H1 (cell line): Measurements from ENCODE around the gene PHGDH. TPM values are rescaled to one million over a fixed set of nuclear protein-coding genes. Genes with fewer than 3 reads are reported as not detected.

Experiments
- CTCF ChIA-PET: fragments of 300-600 bp; sonication (Branson Sonifier 250); formaldehyde crosslinking; loops from one replicate; lab custom pipeline; 2021; ENCODE audit not compliant: partially characterized antibody; lab: Charles Lee
- POLR2A ChIA-PET: fragments of 300-600 bp; sonication (Branson Sonifier 250); formaldehyde crosslinking; loops from one replicate; lab custom pipeline; 2021; ENCODE audit warnings: inconsistent platforms; ENCODE audit not compliant: partially characterized antibody; lab: Charles Lee
- DNase-seq, 2 experiments: peaks; one replicate each; pipeline versions ENCODE4 v3.0.0 to v3.0.0-alpha.2; 2010 to 2022; ENCODE audit warnings: low spot score in 2 of 2, low read depth in 1 of 2, mixed read lengths in 1 of 2
- FAIRE-seq: peaks from 2 replicates; lab custom pipeline; 2011; peaks lifted over from hg19 to GRCh38; lab: Jason Lieb, UNC
- H2AFZ ChIP-seq: 2 replicates; pipeline ENCODE4 v1.8.1; 2012; ENCODE audit warnings: low read length, inconsistent platforms
- H2AK5ac ChIP-seq: 2 replicates; pipeline ENCODE4 v1.6.1; 2013; ENCODE audit warnings: low read depth, low read length
- H2BK120ac ChIP-seq: replicated peaks from 2 replicates; pipeline ENCODE3; 2013; ENCODE audit warnings: low read depth, low read length, inconsistent platforms
- H2BK12ac ChIP-seq: 2 replicates; pipeline ENCODE4 v1.6.1; 2013; ENCODE audit warnings: low read depth, low read length
- H2BK15ac ChIP-seq: 2 replicates; pipeline ENCODE4 v1.6.1; 2013; ENCODE audit warnings: low read length
- H2BK20ac ChIP-seq: 2 replicates; pipeline ENCODE4 v1.6.1; 2013; ENCODE audit warnings: low read length
- H2BK5ac ChIP-seq: 2 replicates; pipeline ENCODE4 v1.6.1; 2013; ENCODE audit warnings: low read depth, low read length
- H3K14ac ChIP-seq: 2 replicates; pipeline ENCODE4 v1.6.1; 2013; ENCODE audit warnings: inconsistent platforms; ENCODE audit not compliant: insufficient read length
- H3K18ac ChIP-seq: 2 replicates; pipeline ENCODE4 v1.6.1; 2013; ENCODE audit warnings: low read length; ENCODE audit errors: extremely low read depth
- H3K23ac ChIP-seq: 2 replicates; pipeline ENCODE4 v1.6.1; 2013; ENCODE audit warnings: inconsistent platforms; ENCODE audit not compliant: insufficient read length
- H3K23me2 ChIP-seq: 2 replicates; pipeline ENCODE4 v1.6.1; 2013; ENCODE audit warnings: low read depth, low read length
- H3K27ac ChIP-seq: 2 replicates; pipeline ENCODE4 v1.6.1; 2011; ENCODE audit warnings: low read depth, low read length, inconsistent platforms
- H3K27me3 ChIP-seq, 4 experiments: replicated peaks in 1 of 4; 1 replicate in 1 of 4; 2 replicates in 3 of 4; pipeline versions ENCODE4 v1.6.1 to v1.8.1; 2011 to 2013; ENCODE audit warnings: low read length in 3 of 4, mild to moderate bottlenecking in 3 of 4, inconsistent platforms in 2 of 4, mixed read lengths in 2 of 4, moderate library complexity in 1 of 4; ENCODE audit not compliant: control insufficient read depth in 3 of 4, insufficient read depth in 3 of 4; ENCODE audit errors: extremely low read depth in 1 of 4
- H3K36me3 ChIP-seq, 4 experiments: 2 replicates each; pipeline versions ENCODE4 v1.6.1 to v1.8.1; 2011 to 2013; ENCODE audit warnings: mild to moderate bottlenecking in 4 of 4, low read length in 3 of 4, moderate library complexity in 2 of 4, control low read depth in 1 of 4, inconsistent platforms in 1 of 4; ENCODE audit not compliant: insufficient read depth in 4 of 4, control insufficient read depth in 2 of 4
- H3K4ac ChIP-seq: replicated peaks from 2 replicates; pipeline ENCODE3; 2013; ENCODE audit warnings: low read length, low read depth, mixed read lengths, inconsistent platforms; ENCODE audit not compliant: insufficient read length
- H3K4me1 ChIP-seq, 4 experiments: replicated peaks in 1 of 4; 1 replicate in 1 of 4; 2 replicates in 3 of 4; pipeline versions ENCODE4 v1.6.1 to v1.8.1; 2011 to 2013; ENCODE audit warnings: low read length in 3 of 4, inconsistent platforms in 2 of 4, mixed read lengths in 1 of 4; ENCODE audit not compliant: insufficient read depth in 4 of 4, control insufficient read depth in 3 of 4
- H3K4me2 ChIP-seq, 2 experiments: 2 replicates each; pipeline versions ENCODE4 v1.6.1 to v1.8.1; 2011 to 2013; ENCODE audit warnings: low read depth in 2 of 2, low read length in 2 of 2, control low read depth in 1 of 2, inconsistent platforms in 1 of 2, mild to moderate bottlenecking in 1 of 2; ENCODE audit not compliant: insufficient read depth in 1 of 2
- H3K4me3 ChIP-seq, 4 experiments: fragments of 200-600, 300-600 bp in 1 of 4; sonication (generic), shearing (Covaris generic), sonication (Bioruptor Twin) in 1 of 4; 2 replicates each; pipeline versions ENCODE4 v1.5.1 to v1.8.1; 2011 to 2016; ENCODE audit warnings: low read length in 4 of 4, low read depth in 3 of 4, control low read depth in 2 of 4, inconsistent platforms in 2 of 4, mild to moderate bottlenecking in 2 of 4, mixed read lengths in 1 of 4, moderate library complexity in 1 of 4; ENCODE audit not compliant: insufficient read depth in 2 of 4; ENCODE audit errors: extremely low read depth in 1 of 4
- H3K56ac ChIP-seq: replicated peaks from 2 replicates; pipeline ENCODE3; 2013; ENCODE audit warnings: low read depth, mild to moderate bottlenecking, mixed read lengths, low read length, inconsistent platforms; ENCODE audit not compliant: insufficient read length
- H3K79me1 ChIP-seq: 2 replicates; pipeline ENCODE4 v1.6.1; 2013; ENCODE audit warnings: low read depth, low read length, control low read depth
- H3K79me2 ChIP-seq, 2 experiments: 2 replicates each; pipeline versions ENCODE4 v1.6.1 to v1.8.1; 2012 to 2013; ENCODE audit warnings: low read length in 2 of 2, mild to moderate bottlenecking in 2 of 2, inconsistent platforms in 1 of 2; ENCODE audit not compliant: insufficient read depth in 2 of 2, control insufficient read depth in 1 of 2
- H3K9ac ChIP-seq, 4 experiments: replicated peaks in 1 of 4; 1 replicate in 1 of 4; 2 replicates in 3 of 4; pipeline versions ENCODE4 v1.6.1 to v1.8.1; 2011 to 2013; ENCODE audit warnings: low read depth in 3 of 4, low read length in 3 of 4, control low read depth in 2 of 4, mild to moderate bottlenecking in 2 of 4, moderate library complexity in 2 of 4, inconsistent platforms in 1 of 4; ENCODE audit errors: extremely low read depth in 1 of 4
- H3K9me3 ChIP-seq, 2 experiments: 2 replicates each; pipeline versions ENCODE4 v1.6.1 to v1.8.1; 2012 to 2013; ENCODE audit warnings: mild to moderate bottlenecking in 2 of 2, moderate library complexity in 2 of 2, control low read depth in 1 of 2, inconsistent platforms in 1 of 2, low read depth in 1 of 2, low read length in 1 of 2, mixed read lengths in 1 of 2; ENCODE audit not compliant: insufficient read depth in 2 of 2
- H4K20me1 ChIP-seq, 2 experiments: replicated peaks in 1 of 2; 2 replicates each; pipeline versions ENCODE3 to v1.8.1; 2011 to 2013; ENCODE audit warnings: inconsistent platforms in 2 of 2, low read length in 2 of 2, mild to moderate bottlenecking in 1 of 2; ENCODE audit not compliant: insufficient read depth in 2 of 2, control insufficient read depth in 1 of 2
- H4K5ac ChIP-seq: 2 replicates; pipeline ENCODE4 v1.6.1; 2013; ENCODE audit warnings: low read length, low read depth, mixed read lengths, inconsistent platforms; ENCODE audit not compliant: insufficient read length
- H4K8ac ChIP-seq: 2 replicates; pipeline ENCODE4 v1.8.0; 2013; ENCODE audit warnings: mild to moderate bottlenecking, moderate library complexity, low read length, inconsistent platforms; ENCODE audit not compliant: insufficient read depth; ENCODE audit errors: extremely low read depth
- H4K91ac ChIP-seq: replicated peaks from 2 replicates; pipeline ENCODE3; 2013; ENCODE audit warnings: low read length, mixed read lengths, inconsistent platforms; ENCODE audit not compliant: insufficient read length
- BCL11A ChIP-seq, 2 experiments: IDR thresholded peaks; one replicate each; pipeline ENCODE4 v1.6.1; 2011; ENCODE audit warnings: low read depth in 2 of 2, low read length in 2 of 2, mild to moderate bottlenecking in 2 of 2
- CBX5 ChIP-seq: fragments of 300-800, 300-1000 bp; sonication (generic); IDR thresholded peaks from 2 replicates; pipeline ENCODE4 v1.7.1; 2016; ENCODE audit warnings: antibody characterized with exemption, low read length, low read depth
- CHD1 ChIP-seq: IDR thresholded peaks from 2 replicates; pipeline ENCODE4 v1.6.1; 2012; ENCODE audit warnings: low read depth, low read length, improper control_type of control experiment
- CHD2 ChIP-seq: IDR thresholded peaks from 2 replicates; pipeline ENCODE4 v1.6.1; 2012; ENCODE audit warnings: low read length, improper control_type of control experiment
- CREB1 ChIP-seq: IDR thresholded peaks from 2 replicates; pipeline ENCODE4 v1.6.1; 2012; ENCODE audit warnings: inconsistent platforms
- HDAC6 ChIP-seq: IDR thresholded peaks from one replicate; pipeline ENCODE4 v1.7.1; 2012; ENCODE audit warnings: low read depth, mild to moderate bottlenecking, inconsistent platforms, low read length, moderate library complexity
- KDM5A ChIP-seq: fragments of 200-600 bp; IDR thresholded peaks from 2 replicates; pipeline ENCODE4 v1.7.1; 2012; ENCODE audit warnings: mild to moderate bottlenecking, low read length, inconsistent platforms, mixed read lengths
- PHF8 ChIP-seq: fragments of 200-600 bp; sonication (generic); conservative IDR thresholded peaks from 2 replicates; pipeline ENCODE4 v1.7.1; 2012; ENCODE audit warnings: low read depth, mild to moderate bottlenecking, inconsistent platforms, low read length, moderate library complexity
- RFX5 ChIP-seq: IDR thresholded peaks from 2 replicates; pipeline ENCODE4 v1.6.1; 2011; ENCODE audit warnings: low read depth, low read length, improper control_type of control experiment, borderline replicate concordance
- SP2 ChIP-seq: IDR thresholded peaks from 2 replicates; pipeline ENCODE4 v1.6.1; 2012; ENCODE audit warnings: mild to moderate bottlenecking, low read length, inconsistent platforms
- WGBS, 2 experiments: shearing (Covaris generic) in 1 of 2; methylation state at CpG; one replicate each; pipeline versions ENCODE4 v1.1.6 to v1.1.7; 2013 to 2015; ENCODE audit warnings: low lambda C conversion rate in 2 of 2, mixed read lengths in 2 of 2, inconsistent platforms in 1 of 2, low coverage in 1 of 2, missing lambda C conversion rate in 1 of 2; ENCODE audit not compliant: insufficient replicate concordance in 2 of 2, insufficient coverage in 1 of 2, insufficient read length in 1 of 2; ENCODE audit errors: extremely low coverage in 1 of 2, missing lambda C conversion rate in 1 of 2; 5-methylcytosine and 5-hydroxymethylcytosine counted together
- polyA plus RNA-seq, 7 experiments: library from polyadenylated mRNA; depleted of rRNA in 3 of 7; stranded (reverse) in 5 of 7; unstranded in 2 of 7; fragments of >200 nt in 5 of 7; fragments of 200-250 nt in 2 of 7; gene quantifications; 1 replicate in 5 of 7; 2 replicates in 1 of 7; 4 replicates in 1 of 7; pipeline versions ENCODE4 v1.2.1 to v1.2.3, GENCODE V29; 2011 to 2013; ENCODE audit warnings: missing spikeins in 2 of 7, mixed read lengths in 2 of 7
- total RNA-seq: library from RNA; stranded (reverse); fragmentation: NEBNext Ultra II Directional; extraction: Animal tissue kit (Norgen Biotek cat#: 25700); gene quantifications from 2 replicates; pipeline ENCODE4 v1.2.1, GENCODE V29; 2021

PHGDH gene
- total and polyA plus RNA-seq, 2 of the 8 experiments (the other 6 are each of a cell fraction or from before 2014, with no cell fraction given) = 358 to 687 TPM

DNA sequence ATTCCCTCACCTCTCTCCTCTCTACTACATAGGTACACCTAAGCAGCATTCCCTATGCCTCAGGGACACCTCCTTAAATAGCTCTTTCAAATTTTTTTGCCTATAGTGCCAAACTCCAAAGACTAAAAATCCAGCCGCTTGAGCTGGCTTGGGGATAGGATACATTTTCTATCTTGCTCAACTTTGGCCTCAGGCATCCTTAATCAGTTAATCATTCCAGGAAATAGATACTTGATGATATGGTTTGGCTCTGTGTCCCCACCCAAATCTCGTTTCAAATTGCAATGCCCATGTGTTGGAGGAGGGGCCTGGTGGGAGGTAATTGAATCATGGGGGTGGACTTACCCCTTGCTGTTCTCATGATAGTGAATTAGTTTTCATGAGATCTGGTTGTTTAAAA is 11.4 kb upstream of the PHGDH start:
- FAIRE-seq = no peak
- no peak for TF ChIP-seq PHF8
- TF ChIP-seq RFX5 = no peak
- TF ChIP-seq KDM5A = no peak
- no peak for TF ChIP-seq SP2
- TF ChIP-seq CBX5 = no peak
- TF ChIP-seq HDAC6 = no peak
- no peak for TF ChIP-seq BCL11A (IDR thresholded peaks at IDR 0.05; ENCODE audit: low read depth in 2 of 2, low read length in 2 of 2)
- TF ChIP-seq CREB1 = no peak
- TF ChIP-seq CHD2 = no peak
- no peak for TF ChIP-seq CHD1

More for the DNA sequence above, 11.4 kb upstream of the PHGDH start:
- POLR2A ChIA-PET = no interaction called here
- Histone ChIP-seq H3K4me1 (0 out of 7 replicates have a peak, but pooled peaks cover 0 to 2% (median 0%) of the 10 kb centered on the region in 4 experiments), H2BK20ac (no peak overlapping the region), H3K9me3 (peaks cover 11 to 12% of the 10 kb centered on the region in 2 experiments), H2BK120ac (no peak overlapping the region), H3K27me3 (no peaks in the 10 kb centered on the region), H3K79me2 (no peaks in the 10 kb centered on the region), H2BK5ac (no peak overlapping the region), H3K18ac (no peak overlapping the region), H3K79me1 (no peaks in the 10 kb centered on the region), H2BK15ac (no peak overlapping the region), H4K5ac (no peak overlapping the region), H4K91ac (no peak overlapping the region), H3K4me3 (no peak overlapping the region), H3K4ac (no peak overlapping the region), H3K56ac (no peak overlapping the region), H3K23ac (no peak overlapping the region), H3K27ac (no peak overlapping the region), H3K4me2 (no peak overlapping the region), H2AK5ac (no peak overlapping the region), H2AFZ (no peak overlapping the region), H4K20me1 (no peaks in the 10 kb centered on the region), H3K23me2 (no peaks in the 10 kb centered on the region), H3K36me3 (no peaks in the 10 kb centered on the region), H3K14ac (no peak overlapping the region), H3K9ac (no peak overlapping the region), H4K8ac (no peak overlapping the region), H2BK12ac (no peak overlapping the region)
- no peak for DNase-seq
- 86% methylated on average over 2 of the region's 2 CpGs; no CpG with 5 or more reads in 1 of the 2 experiments for WGBS, 2 experiments
- CTCF ChIA-PET = no interaction called here
